GM12878 (cell line): Measurements from ENCODE around the gene LPIN2. TPM values are rescaled to one million over a fixed set of nuclear protein-coding genes. Genes with fewer than 3 reads are reported as not detected.

ENCODE experiments used
- ATAC-seq: fragments of 200-7000 bp; cut with Tn5 transposase; 3 replicates; pipeline ENCODE4 v1.9.1; 2020; ENCODE audit warnings: mild to moderate bottlenecking, moderate library complexity
- BruUV-seq: library from RNA; stranded (reverse); fragments of 400-500 nt; replicated peaks from 2 replicates; lab custom pipeline; 2021; lab: Mats Ljungman, UMichigan
- CTCF ChIA-PET: fragments of 300-600 bp; sonication (Branson Sonifier 250); formaldehyde crosslinking; extraction: SDS; loops from one replicate; lab custom pipeline; 2021; ENCODE audit warnings: inconsistent platforms; lab: Yijun Ruan, JAX
- POLR2A ChIA-PET: fragments of 350-600 bp; formaldehyde crosslinking; extraction: SDS; loops from one replicate; lab custom pipeline; 2021; ENCODE audit warnings: inconsistent platforms; lab: Charles Lee
- RAD21 ChIA-PET: fragments of 300-600 bp; sonication (Branson Sonifier 250); formaldehyde crosslinking; loops from one replicate; lab custom pipeline; 2023; ENCODE audit warnings: antibody characterized with exemption; ENCODE audit not compliant: unreplicated experiment; lab: Charles Lee
- SMC1A ChIA-PET: fragments of 300-600 bp; sonication (Branson Sonifier 250); formaldehyde crosslinking; loops from one replicate; lab custom pipeline; 2023; ENCODE audit not compliant: unreplicated experiment, uncharacterized antibody; lab: Charles Lee
- DNase-seq: peaks from one replicate; pipeline ENCODE4 v3.0.0-alpha.2; 2011; ENCODE audit warnings: low read depth, low spot score
- FAIRE-seq: peaks from 3 replicates; lab custom pipeline; 2011; peaks lifted over from hg19 to GRCh38; lab: Jason Lieb, UNC
- H2AFZ ChIP-seq: 2 replicates; pipeline ENCODE4 v1.6.0; 2011; ENCODE audit warnings: low read depth, low read length, control low read depth; ENCODE audit not compliant: control insufficient read depth
- H3K27ac ChIP-seq: 2 replicates; pipeline ENCODE4 v1.5.1; 2011; ENCODE audit warnings: control low read depth; ENCODE audit not compliant: control insufficient read depth, insufficient read depth
- H3K27me3 ChIP-seq, 2 experiments: replicated peaks in 1 of 2; 2 replicates each; pipeline versions ENCODE4 v1.6.0 to v1.6.1; 2011; ENCODE audit warnings: low read length in 1 of 2; ENCODE audit not compliant: control insufficient read depth in 2 of 2, insufficient read depth in 2 of 2
- H3K36me3 ChIP-seq, 2 experiments: 2 replicates each; pipeline ENCODE4 v1.5.1; 2011; ENCODE audit warnings: low read length in 1 of 2; ENCODE audit not compliant: control insufficient read depth in 2 of 2, insufficient read depth in 2 of 2
- H3K4me1 ChIP-seq: 2 replicates; pipeline ENCODE4 v1.6.1; 2011; ENCODE audit warnings: mild to moderate bottlenecking, low read length, moderate library complexity, mixed read lengths; ENCODE audit not compliant: control insufficient read depth, insufficient read depth
- H3K4me2 ChIP-seq: 2 replicates; pipeline ENCODE4 v1.6.0; 2011; ENCODE audit warnings: control low read depth; ENCODE audit not compliant: control insufficient read depth, insufficient read depth
- H3K4me3 ChIP-seq: fragments of 200-600 bp; sonication (generic); 2 replicates; pipeline ENCODE4 v1.5.1; 2016
- H3K79me2 ChIP-seq: 2 replicates; pipeline ENCODE4 v1.6.0; 2011; ENCODE audit warnings: low read length; ENCODE audit not compliant: control insufficient read depth, insufficient read depth
- H3K9ac ChIP-seq: 2 replicates; pipeline ENCODE4 v1.8.0; 2011; ENCODE audit warnings: low read length, control low read depth, mixed read lengths; ENCODE audit not compliant: control insufficient read depth, insufficient read depth
- H3K9me3 ChIP-seq: replicated peaks from 3 replicates; pipeline ENCODE4 v1.5.1; 2011; ENCODE audit warnings: mild to moderate bottlenecking, low read length; ENCODE audit not compliant: control insufficient read depth, insufficient read depth
- H4K20me1 ChIP-seq: 2 replicates; pipeline ENCODE4 v1.6.0; 2011; ENCODE audit not compliant: control insufficient read depth, insufficient read depth
- GABPA ChIP-seq: IDR thresholded peaks from 2 replicates; pipeline ENCODE4 v1.6.1; 2014; ENCODE audit warnings: antibody characterized with exemption, low read depth, mild to moderate bottlenecking, inconsistent platforms
- KLF5 ChIP-seq: fragments of 450-650 bp; IDR thresholded peaks from 2 replicates; pipeline ENCODE4 v1.6.1; 2014; ENCODE audit warnings: mild to moderate bottlenecking; ENCODE audit not compliant: partially characterized antibody
- NR2C2 ChIP-seq: IDR thresholded peaks from 2 replicates; pipeline ENCODE4 v1.6.1; 2011; ENCODE audit warnings: borderline replicate concordance, low read depth; ENCODE audit not compliant: control insufficient read depth, insufficient read length
- NRF1 ChIP-seq: conservative IDR thresholded peaks from 2 replicates; pipeline ENCODE4 v1.6.1; 2011; ENCODE audit warnings: mild to moderate bottlenecking, low read depth, low read length, improper control_type of control experiment
- PAX8 ChIP-seq: fragments of 450-650 bp; IDR thresholded peaks from 2 replicates; pipeline ENCODE4 v1.6.1; 2017; ENCODE audit warnings: mild to moderate bottlenecking, moderate library complexity
- POLR2A ChIP-seq: IDR thresholded peaks from 2 replicates; pipeline ENCODE4 v1.6.1; 2011; ENCODE audit warnings: low read depth, mild to moderate bottlenecking, low read length
- RFX5 ChIP-seq: IDR thresholded peaks from 2 replicates; pipeline ENCODE4 v1.6.1; 2011; ENCODE audit warnings: low read depth, low read length, improper control_type of control experiment
- SMAD5 ChIP-seq: IDR thresholded peaks from 2 replicates; pipeline ENCODE4 v1.6.1; 2016; ENCODE audit warnings: antibody characterized with exemption, low read depth
- SREBF1 ChIP-seq: IDR thresholded peaks from 2 replicates; pipeline ENCODE4 v1.6.1; 2012; ENCODE audit warnings: mild to moderate bottlenecking, low read length
- TAF1 ChIP-seq: IDR thresholded peaks from 2 replicates; pipeline ENCODE4 v1.6.1; 2011; ENCODE audit warnings: mild to moderate bottlenecking, low read depth, low read length, borderline replicate concordance
- TARDBP ChIP-seq: IDR thresholded peaks from 2 replicates; pipeline ENCODE4 v1.6.1; 2016; ENCODE audit warnings: borderline replicate concordance
- WGBS: methylation state at CpG from one replicate; pipeline ENCODE4 v1.1.6; 2016; ENCODE audit warnings: low lambda C conversion rate; ENCODE audit not compliant: insufficient replicate concordance, insufficient coverage; ENCODE audit errors: missing lambda C conversion rate; 5-methylcytosine and 5-hydroxymethylcytosine counted together
- in situ Hi-C: fragments of 300-500 bp; cut with MboI; formaldehyde crosslinking; loops from 9 replicates; pipeline ENCODE4 v1.14.3; 2018; ENCODE audit warnings: mixed read lengths
- intact Hi-C: fragments of 100-400 bp; cut with micrococcal nuclease; formaldehyde crosslinking; loops from one replicate; pipeline ENCODE4 v1.14.2; 2022; ENCODE audit not compliant: unreplicated experiment
- polyA plus RNA-seq, 11 experiments: library from polyadenylated mRNA; depleted of rRNA in 4 of 11; unstranded in 6 of 11; stranded (reverse) in 5 of 11; fragments of >200 nt; fragmentation: Nextera tagmentation in 4 of 11; fragmentation: Illumina TruSeq in 1 of 11; extraction: Ambion mirVana in 4 of 11; extraction: Trizol in 1 of 11; gene quantifications; 1 replicate in 1 of 11; 2 replicates in 10 of 11; pipeline versions ENCODE4 v1.2.1 to v1.2.3, GENCODE V29; 2011 to 2016; ENCODE audit warnings: inconsistent platforms in 2 of 11, missing spikeins in 2 of 11, low read depth in 1 of 11
- total RNA-seq, 4 experiments: library from RNA; depleted of rRNA in 3 of 4; stranded (reverse); fragments of >200 nt in 3 of 4; fragmentation: Illumina TruSeq in 1 of 4; extraction: Trizol in 1 of 4; gene quantifications; 2 replicates each; pipeline versions ENCODE4 v1.2.1 to v1.2.3, GENCODE V29; 2013 to 2021
- TF ChIP-seq, protein P1 (sequence below): IDR thresholded peaks from 2 replicates; pipeline ENCODE4 v1.6.1; 2011; ENCODE audit warnings: borderline replicate concordance, low read depth, mild to moderate bottlenecking, moderate library complexity, mixed read lengths, low read length; ENCODE audit not compliant: insufficient read depth; ENCODE audit errors: extremely low read length
- TF ChIP-seq, protein P2 (sequence below): fragments of 450-650 bp; IDR thresholded peaks from 2 replicates; pipeline ENCODE4 v1.6.1; 2018; ENCODE audit warnings: borderline replicate concordance, mild to moderate bottlenecking; ENCODE audit not compliant: partially characterized antibody

Gene LPIN2
- total and polyA plus RNA-seq, 10 of the 15 experiments (the other 5 are each of a cell fraction or from before 2014, with no cell fraction given), result 4.1 to 28.0 (median 15.9) TPM

- Histone ChIP-seq H3K9me3 (no peaks in the 10 kb centered on the region), H3K4me3 (no peak overlapping the region), H3K27me3 (no peaks in the 10 kb centered on the region), H4K20me1 (no peaks in the 10 kb centered on the region), H3K36me3 (peaks cover 0 to 4% of the 10 kb centered on the region in 2 experiments; a peak in 1 of 4 replicates), H3K27ac (no peak overlapping the region), H3K4me2 (no peak overlapping the region), H3K79me2 (peaks cover 59% of the 10 kb centered on the region), H2AFZ (no peak overlapping the region), H3K4me1 (peaks cover 44% of the 10 kb centered on the region), H3K9ac (no peak overlapping the region)
- no peak for TF ChIP-seq PAX8
- TF ChIP-seq SREBF1, result no peak
- TF ChIP-seq, protein P1, sequence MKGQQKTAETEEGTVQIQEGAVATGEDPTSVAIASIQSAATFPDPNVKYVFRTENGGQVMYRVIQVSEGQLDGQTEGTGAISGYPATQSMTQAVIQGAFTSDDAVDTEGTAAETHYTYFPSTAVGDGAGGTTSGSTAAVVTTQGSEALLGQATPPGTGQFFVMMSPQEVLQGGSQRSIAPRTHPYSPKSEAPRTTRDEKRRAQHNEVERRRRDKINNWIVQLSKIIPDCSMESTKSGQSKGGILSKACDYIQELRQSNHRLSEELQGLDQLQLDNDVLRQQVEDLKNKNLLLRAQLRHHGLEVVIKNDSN, result no peak
- no peak for TF ChIP-seq NR2C2
- TF ChIP-seq GABPA, result no peak
- TF ChIP-seq, protein P2, sequence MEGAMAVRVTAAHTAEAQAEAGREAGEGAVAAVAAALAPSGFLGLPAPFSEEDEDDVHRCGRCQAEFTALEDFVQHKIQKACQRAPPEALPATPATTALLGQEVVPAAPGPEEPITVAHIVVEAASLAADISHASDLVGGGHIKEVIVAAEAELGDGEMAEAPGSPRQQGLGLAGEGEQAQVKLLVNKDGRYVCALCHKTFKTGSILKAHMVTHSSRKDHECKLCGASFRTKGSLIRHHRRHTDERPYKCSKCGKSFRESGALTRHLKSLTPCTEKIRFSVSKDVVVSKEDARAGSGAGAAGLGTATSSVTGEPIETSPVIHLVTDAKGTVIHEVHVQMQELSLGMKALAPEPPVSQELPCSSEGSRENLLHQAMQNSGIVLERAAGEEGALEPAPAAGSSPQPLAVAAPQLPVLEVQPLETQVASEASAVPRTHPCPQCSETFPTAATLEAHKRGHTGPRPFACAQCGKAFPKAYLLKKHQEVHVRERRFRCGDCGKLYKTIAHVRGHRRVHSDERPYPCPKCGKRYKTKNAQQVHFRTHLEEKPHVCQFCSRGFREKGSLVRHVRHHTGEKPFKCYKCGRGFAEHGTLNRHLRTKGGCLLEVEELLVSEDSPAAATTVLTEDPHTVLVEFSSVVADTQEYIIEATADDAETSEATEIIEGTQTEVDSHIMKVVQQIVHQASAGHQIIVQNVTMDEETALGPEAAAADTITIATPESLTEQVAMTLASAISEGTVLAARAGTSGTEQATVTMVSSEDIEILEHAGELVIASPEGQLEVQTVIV, result no peak
- TF ChIP-seq TAF1, result no peak
- no peak for TF ChIP-seq POLR2A
- no peak for TF ChIP-seq SMAD5
- TF ChIP-seq KLF5, result no peak
- no peak for TF ChIP-seq NRF1
- no peak for TF ChIP-seq RFX5
- no peak for TF ChIP-seq TARDBP
- in situ Hi-C loops, result loop anchor here (10.0 kb wide), 2 partner anchors 478 to 618 kb away; partner anchors contain the start of gene TGIF1
- FAIRE-seq (no peak), ATAC-seq (no peak), DNase-seq (no peak)
- BruUV-seq, result no TSS peak
- ChIA-PET POLR2A (interaction anchor here (0.7 to 2.4 kb wide), 6 partner anchors 9 to 275 kb away, joined by 3 to 21 read pairs (median 10); partner anchors contain the start of gene MYL12A), RAD21 (interaction anchor here (0.7 to 5.4 kb wide), 5 partner anchors 9 to 270 kb away, joined by 3 to 110 read pairs (median 10); partner anchors contain the start of gene MYL12A), CTCF (interaction anchor here (0.9 to 11.2 kb wide), 7 partner anchors 9 to 274 kb away, joined by 3 to 174 read pairs (median 5); partner anchors contain the start of gene MYL12A), SMC1A (interaction anchor here (1.2 to 6.7 kb wide), 7 partner anchors 8 to 269 kb away, joined by 4 to 160 read pairs (median 15); no protein-coding TSS in a partner anchor)
- intact Hi-C loops, result loop anchor here (10.0 kb wide), 1 partner anchor 322 kb away; the partner anchor contains the start of gene SMCHD1
- 95% methylated on average over 8 of the region's 8 CpGs for WGBS
These were observed 36.5 kb downstream of the LPIN2 start for GRCh38 chr18:2976218-2977132.
